ENCODE measurements around the gene EIF5A. TPM values are rescaled to one million over a fixed set of nuclear protein-coding genes. Genes with fewer than 3 reads are reported as not detected.

EIF5A gene
- total RNA-seq = 273 and 472 TPM in 2 replicates

GRCh38 chr17:7306911-7307685, at the start of gene EIF5A:
TSS of gene EIF5A (plus strand) at chr17:7307628. CDS start at chr17:7309636, 2,008 bp downstream.

GRCh38 chr17:7262192-7262934, 45.1 kb upstream of the EIF5A start, which contains the start of gene CLDN7:
TSS of gene CLDN7 (minus strand) at chr17:7262478. CDS start at chr17:7262043, 435 bp downstream.

GRCh38 chr17:7281074-7281952, 26.1 kb upstream of the EIF5A start, which contains the start of gene SLC2A4:
TSS of gene SLC2A4 (plus strand) at chr17:7281718. CDS start at chr17:7281935, 217 bp downstream.

GRCh38 chr17:7294614-7295153, 12.7 kb upstream of the EIF5A start, which contains the start of gene YBX2:
TSS of gene YBX2 (minus strand) at chr17:7294639. CDS start at chr17:7294500, 139 bp downstream.

GRCh38 chr17:7314719-7315569, 7.5 kb downstream of the EIF5A start, which contains the start of gene GPS2:
TSS of gene GPS2 (minus strand) at chr17:7315360. CDS start at chr17:7315052, 308 bp downstream.

GRCh38 chr17:7328840-7329373, 21.5 kb downstream of the EIF5A start, which contains the start of gene NEURL4:
TSS of gene NEURL4 (minus strand) at chr17:7329335. CDS start at chr17:7329312, 23 bp downstream.

GRCh38 chr17:7336240-7337175, 29.1 kb downstream of the EIF5A start, which contains the start of gene ACAP1:
TSS of gene ACAP1 (plus strand) at chr17:7336529. CDS start at chr17:7336735, 206 bp downstream.

GRCh38 chr17:7351665-7352502, 44.5 kb downstream of the EIF5A start, which contains the start of gene KCTD11:
TSS of gene KCTD11 (plus strand) at chr17:7352162.

GRCh38 chr17:7355053-7355452, 47.6 kb downstream of the EIF5A start, which contains the start of gene TMEM95:
TSS of gene TMEM95 (plus strand) at chr17:7355156. CDS start at chr17:7355205, 49 bp downstream.

Other genes with a start within 250 kb of the EIF5A start
- not detected in 2 replicates for gene CLEC10A, start 227.4 kb upstream of the EIF5A start, total RNA-seq
- not detected in 2 replicates for gene ASGR2, start 192.8 kb upstream of the EIF5A start, total RNA-seq
- 0.64 TPM in 1 of 2 replicates, not detected in the other for gene ASGR1, start 128.3 kb upstream of the EIF5A start, total RNA-seq
- gene DLG4, start 87.8 kb upstream of the EIF5A start, total RNA-seq = 1.9 and 6.0 TPM in 2 replicates
- 252 and 304 TPM in 2 replicates for gene ACADVL, start 87.7 kb upstream of the EIF5A start, total RNA-seq
- gene DVL2, start 73.1 kb upstream of the EIF5A start, total RNA-seq = 45.5 and 66.3 TPM in 2 replicates
- 24.9 and 36.4 TPM in 2 replicates for gene PHF23, start 68.2 kb upstream of the EIF5A start, total RNA-seq
- 109 and 134 TPM in 2 replicates for gene GABARAP, start 65.2 kb upstream of the EIF5A start, total RNA-seq
- gene CTDNEP1, start 55.9 kb upstream of the EIF5A start, total RNA-seq = 20.5 and 25.4 TPM in 2 replicates
- 14.5 TPM in 2 replicates for gene ELP5, start 55.4 kb upstream of the EIF5A start, total RNA-seq
- 223 and 297 TPM in 2 replicates for gene CLDN7, start 45.1 kb upstream of the EIF5A start, total RNA-seq
- gene SLC2A4, start 25.9 kb upstream of the EIF5A start, total RNA-seq = 0.24 TPM in 1 of 2 replicates, not detected in the other
- 0.43 and 0.96 TPM in 2 replicates for gene YBX2, start 13.0 kb upstream of the EIF5A start, total RNA-seq
- 32.2 and 33.7 TPM in 2 replicates for gene GPS2, start 7.7 kb downstream of the EIF5A start, total RNA-seq
- gene NEURL4, start 21.7 kb downstream of the EIF5A start, total RNA-seq = 14.5 and 17.6 TPM in 2 replicates
- gene ACAP1, start 28.9 kb downstream of the EIF5A start, total RNA-seq = 0.21 and 1.9 TPM in 2 replicates
- 28.1 and 54.0 TPM in 2 replicates for gene KCTD11, start 44.5 kb downstream of the EIF5A start, total RNA-seq
- not detected in 2 replicates for gene TMEM95, start 47.5 kb downstream of the EIF5A start, total RNA-seq
- gene TNK1, start 73.5 kb downstream of the EIF5A start, total RNA-seq = 9.9 and 11.9 TPM in 2 replicates
- gene PLSCR3, start 86.9 kb downstream of the EIF5A start, total RNA-seq = 15.8 and 35.2 TPM in 2 replicates
- 125 and 144 TPM in 2 replicates for gene TMEM256, start 96.5 kb downstream of the EIF5A start, total RNA-seq
- 1.9 TPM in 2 replicates for gene NLGN2, start 100.2 kb downstream of the EIF5A start, total RNA-seq
- not detected in 2 replicates for gene SPEM1, start 112.7 kb downstream of the EIF5A start, total RNA-seq
- not detected in 2 replicates for gene SPEM2, start 118.0 kb downstream of the EIF5A start, total RNA-seq
- gene SPEM3, start 121.2 kb downstream of the EIF5A start, total RNA-seq = not detected in 2 replicates
- gene TMEM102, start 127.8 kb downstream of the EIF5A start, total RNA-seq = 13.4 and 28.7 TPM in 2 replicates
- 23.7 and 32.8 TPM in 2 replicates for gene FGF11, start 131.9 kb downstream of the EIF5A start, total RNA-seq
- gene CHRNB1, start 137.4 kb downstream of the EIF5A start, total RNA-seq = 6.2 and 8.7 TPM in 2 replicates
- 16.4 and 22.4 TPM in 2 replicates for gene ZBTB4, start 172.0 kb downstream of the EIF5A start, total RNA-seq
- gene SLC35G6, start 173.8 kb downstream of the EIF5A start, total RNA-seq = not detected in 2 replicates
- 40.7 and 46.7 TPM in 2 replicates for gene POLR2A, start 176.7 kb downstream of the EIF5A start, total RNA-seq
- 2.2 and 4.0 TPM in 2 replicates for gene TNFSF12, start 241.4 kb downstream of the EIF5A start, total RNA-seq